Right lobe of liver (tissue), 6 donors: ENCODE data around the gene GPR160. TPM values are rescaled to one million over a fixed set of nuclear protein-coding genes. Genes with fewer than 3 reads are reported as not detected.

Experiments used
- ATAC-seq, 4 donors: fragments of 200-7000 bp; cut with Tn5 transposase; one replicate each; pipeline ENCODE4 v1.9.1; 2020; ENCODE audit warnings: mild to moderate bottlenecking in 4 of 4, moderate library complexity in 4 of 4
- DNase-seq, 3 donors: peaks; one replicate each; pipeline ENCODE4 v3.0.0-alpha.2; 2020
- H3K27ac ChIP-seq, 3 donors: fragments of 200-600 bp; one replicate each; pipeline ENCODE4 v1.8.0; 2022
- H3K27me3 ChIP-seq, 2 donors: fragments of 200-600 bp; one replicate each; pipeline ENCODE4 v1.8.0; 2022
- H3K36me3 ChIP-seq, 4 donors: fragments of 200-600 bp; sonication (generic) in 1 of 4; one replicate each; pipeline versions ENCODE4 v1.5.1 to v1.8.0; 2017 to 2022; ENCODE audit warnings: control low read depth in 1 of 4
- H3K4me1 ChIP-seq, 4 donors: fragments of 200-600 bp; sonication (generic) in 1 of 4; one replicate each; pipeline versions ENCODE4 v1.5.1 to v1.8.0; 2017 to 2022; ENCODE audit warnings: control low read depth in 1 of 4
- H3K4me3 ChIP-seq, 3 donors: fragments of 200-600 bp; one replicate each; pipeline ENCODE4 v1.8.0; 2022
- H3K9me3 ChIP-seq, 4 donors: fragments of 200-600 bp; sonication (generic) in 1 of 4; one replicate each; pipeline versions ENCODE4 v1.5.1 to v1.8.0; 2017 to 2022; ENCODE audit warnings: control low read depth in 1 of 4
- CTCF ChIP-seq, 4 donors: fragments of 200-600 bp in 3 of 4; fragments of 450-650 bp in 1 of 4; IDR thresholded peaks; one replicate each; pipeline versions ENCODE4 v1.5.1 to v1.8.0; 2016 to 2022; ENCODE audit warnings: antibody characterized with exemption in 4 of 4, mild to moderate bottlenecking in 2 of 4
- POLR2A ChIP-seq: fragments of 450-650 bp; IDR thresholded peaks from one replicate; pipeline ENCODE4 v1.6.1; 2017; ENCODE audit warnings: antibody characterized with exemption, mild to moderate bottlenecking
- WGBS: methylation state at CpG from one replicate; pipeline ENCODE4 v1.1.6; 2018; ENCODE audit warnings: low coverage, low lambda C conversion rate; ENCODE audit not compliant: insufficient coverage; ENCODE audit errors: missing lambda C conversion rate; 5-methylcytosine and 5-hydroxymethylcytosine counted together
- intact Hi-C, 2 donors: fragments of 100-400 bp; cut with DNase I; formaldehyde crosslinking; loops; one replicate each; pipeline versions ENCODE4 v1.11.2 to v1.14.1; 2022
- total RNA-seq, 6 experiments: library from RNA; depleted of rRNA in 2 of 6; stranded (reverse); fragments of >200 nt in 2 of 6; fragmentation: NEBNext Ultra II Directional in 3 of 6; extraction: Animal tissue kit (Norgen Biotek cat#: 25700) in 3 of 6; gene quantifications; one replicate each; pipeline versions ENCODE4 v1.1.0 to v1.2.4, GENCODE V29; 2016 to 2023
- donor health status: DM: no; HTN: yes; CAD: no.
- donor health status: DM: no; HTN: no; CAD: no.
- donor health status: DM: no; HTN: no; CAD: no.
- donor health status: DM: no; HTN: yes; CAD: no.
- donor health status: DM: no; HTN: yes; CAD: no.

The GPR160 gene
- total RNA-seq, 6 experiments from 2014 or later = 1.0 to 4.2 (median 1.6) TPM

- Histone ChIP-seq H3K36me3 (no peaks in the 10 kb centered on the region), H3K9me3 (no peaks in the 10 kb centered on the region), H3K27ac (no peak overlapping the region), H3K4me1 (no peaks in the 10 kb centered on the region), H3K4me3 (no peak overlapping the region), H3K27me3 (no peaks in the 10 kb centered on the region)
- 65% methylated on average over 3 of the region's 3 CpGs for WGBS
- ATAC-seq (no peak), DNase-seq (no peak)
- TF ChIP-seq CTCF (IDR thresholded peaks at IDR 0.05) (no peak), POLR2A (no peak)
- intact Hi-C loops = no loop called here
These were observed 19.1 kb downstream of the GPR160 start for GRCh38 chr3:170056710-170057454.

GRCh38 chr3:170057550-170057949, 19.8 kb downstream of the GPR160 start:
- Histone ChIP-seq H3K4me1 (no peaks in the 10 kb centered on the region), H3K27ac (no peak overlapping the region), H3K4me3 (no peak overlapping the region), H3K9me3 (no peaks in the 10 kb centered on the region), H3K36me3 (no peaks in the 10 kb centered on the region), H3K27me3 (no peaks in the 10 kb centered on the region)
- TF ChIP-seq CTCF (IDR thresholded peaks at IDR 0.05) (no peak), POLR2A (no peak)
- no peak for DNase-seq
- intact Hi-C loops = no loop called here
- ATAC-seq = no peak
- WGBS = 83% methylated on average over 1 of the region's 3 CpGs

- no peak for DNase-seq
- H3K9me3 ChIP-seq = no peaks in the 10 kb centered on the region
- no peaks in the 10 kb centered on the region for H3K27me3 ChIP-seq
- intact Hi-C loops = no loop called here
- WGBS = 61% methylated on average over 5 of the region's 6 CpGs
- no peaks in the 10 kb centered on the region for H3K4me1 ChIP-seq
- no peak overlapping the region for H3K4me3 ChIP-seq
- no peak for ATAC-seq
- TF ChIP-seq CTCF (IDR thresholded peaks at IDR 0.05) = no peak
- TF ChIP-seq POLR2A = no peak
- no peak overlapping the region for H3K27ac ChIP-seq
- no peaks in the 10 kb centered on the region for H3K36me3 ChIP-seq
These were observed 20.3 kb downstream of the GPR160 start for GRCh38 chr3:170058127-170058526.

- intact Hi-C loops = no loop called here
- H3K27me3 ChIP-seq = no peaks in the 10 kb centered on the region
- no peaks in the 10 kb centered on the region for H3K4me1 ChIP-seq
- H3K27ac ChIP-seq = no peak overlapping the region
- ATAC-seq (no peak), DNase-seq (no peak)
- no peak for TF ChIP-seq POLR2A
- no peak for TF ChIP-seq CTCF (IDR thresholded peaks at IDR 0.05)
- H3K36me3 ChIP-seq = no peaks in the 10 kb centered on the region
- H3K4me3 ChIP-seq = no peak overlapping the region
- no peaks in the 10 kb centered on the region for H3K9me3 ChIP-seq
- 86% methylated on average over 1 of the region's 1 CpG for WGBS
These were observed 21.7 kb downstream of the GPR160 start for GRCh38 chr3:170059447-170059846.
